MCF 10A (cell line): Measurements from ENCODE around the gene ADSS1. TPM values are rescaled to one million over a fixed set of nuclear protein-coding genes. Genes with fewer than 3 reads are reported as not detected.

ENCODE experiments used
- BruUV-seq: library from RNA; stranded (reverse); fragments of 400-500 nt; replicated peaks from 2 replicates; lab custom pipeline; 2021; lab: Mats Ljungman, UMichigan
- CTCF ChIA-PET: fragments of 300-600 bp; sonication (Branson Sonifier 250); formaldehyde crosslinking; extraction: SDS; loops from one replicate; lab custom pipeline; 2021; ENCODE audit warnings: antibody characterized with exemption, inconsistent platforms; lab: Yijun Ruan, JAX
- POLR2A ChIA-PET: fragments of 300-600, 350-650 bp; sonication (Branson Sonifier 250); formaldehyde crosslinking; extraction: SDS; loops from one replicate; lab custom pipeline; 2020; ENCODE audit warnings: antibody characterized with exemption, inconsistent platforms; lab: Yijun Ruan, JAX
- DNase-seq: peaks from one replicate; pipeline ENCODE4 v3.0.0-alpha.2; 2018; ENCODE audit not compliant: unreplicated experiment
- H3K27ac Mint-ChIP-seq: one replicate; pipeline ENCODE4 v1.8.0; 2022; ENCODE audit warnings: mild to moderate bottlenecking, low read depth, mixed read lengths; ENCODE audit not compliant: unreplicated experiment
- H3K27me3 Mint-ChIP-seq: one replicate; pipeline ENCODE4 v1.8.0; 2022; ENCODE audit warnings: mixed read lengths; ENCODE audit not compliant: insufficient read depth, unreplicated experiment
- H3K36me3 Mint-ChIP-seq: one replicate; pipeline ENCODE4 v1.8.0; 2022; ENCODE audit warnings: mild to moderate bottlenecking, moderate library complexity, mixed read lengths; ENCODE audit not compliant: insufficient read depth, unreplicated experiment
- H3K4me1 Mint-ChIP-seq: one replicate; pipeline ENCODE4 v1.8.0; 2022; ENCODE audit warnings: mixed read lengths; ENCODE audit not compliant: insufficient read depth, unreplicated experiment
- H3K4me3 Mint-ChIP-seq: one replicate; pipeline ENCODE4 v1.8.0; 2022; ENCODE audit warnings: mild to moderate bottlenecking, moderate library complexity, mixed read lengths; ENCODE audit not compliant: unreplicated experiment
- H3K9me3 Mint-ChIP-seq: one replicate; pipeline ENCODE4 v1.8.0; 2022; ENCODE audit warnings: mixed read lengths; ENCODE audit not compliant: unreplicated experiment
- intact Hi-C: fragments of 100-400 bp; cut with micrococcal nuclease; formaldehyde crosslinking; loops from 2 replicates; pipeline ENCODE4 v1.14.1; 2022
- total RNA-seq: library from RNA; stranded (reverse); gene quantifications from 2 replicates; pipeline ENCODE4 v1.2.3, GENCODE V29; 2022
- TF ChIP-seq, protein P1 (sequence below): fragments of 200-600 bp; IDR thresholded peaks from one replicate; pipeline ENCODE4 v1.8.0; 2022; ENCODE audit warnings: antibody characterized with exemption, mild to moderate bottlenecking; ENCODE audit not compliant: unreplicated experiment

The ADSS1 gene
- total RNA-seq, 1 experiment from 2014 or later = 2.9 TPM

DNA sequence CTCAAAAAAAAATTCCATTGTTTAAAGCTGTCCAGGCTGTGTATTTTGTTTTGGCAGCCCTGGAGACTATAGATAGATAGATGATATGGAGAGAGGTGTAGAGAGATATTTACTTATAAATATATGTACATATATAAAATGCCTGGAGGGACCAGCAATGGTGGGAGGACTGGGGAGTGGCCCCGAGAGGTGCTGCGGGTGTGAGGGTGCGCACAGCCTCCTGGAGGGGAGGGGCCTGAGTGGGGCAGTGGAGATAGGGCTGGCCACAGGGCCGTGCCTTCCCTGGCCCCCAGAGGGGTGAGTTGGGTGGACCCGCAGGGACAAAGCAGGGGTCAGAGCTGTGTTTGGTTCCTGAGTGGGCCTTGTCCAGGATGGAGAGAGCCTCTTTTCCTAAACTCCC, 6.5 kb downstream of the ADSS1 start:
- H3K9me3 Mint-ChIP-seq = no peaks in the 10 kb centered on the region
- no peak overlapping the region for H3K4me3 Mint-ChIP-seq
- ChIA-PET POLR2A (interaction anchor here (4.7 kb wide), 1 partner anchor 18 kb away, joined by 24 read pairs; no protein-coding TSS in a partner anchor), CTCF (no interaction called here)
- no TSS peak for BruUV-seq
- H3K27me3 Mint-ChIP-seq = no peaks in the 10 kb centered on the region
- intact Hi-C loops = no loop called here
- DNase-seq = no peak
- TF ChIP-seq, protein P1, sequence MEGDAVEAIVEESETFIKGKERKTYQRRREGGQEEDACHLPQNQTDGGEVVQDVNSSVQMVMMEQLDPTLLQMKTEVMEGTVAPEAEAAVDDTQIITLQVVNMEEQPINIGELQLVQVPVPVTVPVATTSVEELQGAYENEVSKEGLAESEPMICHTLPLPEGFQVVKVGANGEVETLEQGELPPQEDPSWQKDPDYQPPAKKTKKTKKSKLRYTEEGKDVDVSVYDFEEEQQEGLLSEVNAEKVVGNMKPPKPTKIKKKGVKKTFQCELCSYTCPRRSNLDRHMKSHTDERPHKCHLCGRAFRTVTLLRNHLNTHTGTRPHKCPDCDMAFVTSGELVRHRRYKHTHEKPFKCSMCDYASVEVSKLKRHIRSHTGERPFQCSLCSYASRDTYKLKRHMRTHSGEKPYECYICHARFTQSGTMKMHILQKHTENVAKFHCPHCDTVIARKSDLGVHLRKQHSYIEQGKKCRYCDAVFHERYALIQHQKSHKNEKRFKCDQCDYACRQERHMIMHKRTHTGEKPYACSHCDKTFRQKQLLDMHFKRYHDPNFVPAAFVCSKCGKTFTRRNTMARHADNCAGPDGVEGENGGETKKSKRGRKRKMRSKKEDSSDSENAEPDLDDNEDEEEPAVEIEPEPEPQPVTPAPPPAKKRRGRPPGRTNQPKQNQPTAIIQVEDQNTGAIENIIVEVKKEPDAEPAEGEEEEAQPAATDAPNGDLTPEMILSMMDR = no peak
- peaks cover 17% of the 10 kb centered on the region for H3K36me3 Mint-ChIP-seq
- peaks cover 9% of the 10 kb centered on the region for H3K4me1 Mint-ChIP-seq
- H3K27ac Mint-ChIP-seq = no peak overlapping the region

DNA sequence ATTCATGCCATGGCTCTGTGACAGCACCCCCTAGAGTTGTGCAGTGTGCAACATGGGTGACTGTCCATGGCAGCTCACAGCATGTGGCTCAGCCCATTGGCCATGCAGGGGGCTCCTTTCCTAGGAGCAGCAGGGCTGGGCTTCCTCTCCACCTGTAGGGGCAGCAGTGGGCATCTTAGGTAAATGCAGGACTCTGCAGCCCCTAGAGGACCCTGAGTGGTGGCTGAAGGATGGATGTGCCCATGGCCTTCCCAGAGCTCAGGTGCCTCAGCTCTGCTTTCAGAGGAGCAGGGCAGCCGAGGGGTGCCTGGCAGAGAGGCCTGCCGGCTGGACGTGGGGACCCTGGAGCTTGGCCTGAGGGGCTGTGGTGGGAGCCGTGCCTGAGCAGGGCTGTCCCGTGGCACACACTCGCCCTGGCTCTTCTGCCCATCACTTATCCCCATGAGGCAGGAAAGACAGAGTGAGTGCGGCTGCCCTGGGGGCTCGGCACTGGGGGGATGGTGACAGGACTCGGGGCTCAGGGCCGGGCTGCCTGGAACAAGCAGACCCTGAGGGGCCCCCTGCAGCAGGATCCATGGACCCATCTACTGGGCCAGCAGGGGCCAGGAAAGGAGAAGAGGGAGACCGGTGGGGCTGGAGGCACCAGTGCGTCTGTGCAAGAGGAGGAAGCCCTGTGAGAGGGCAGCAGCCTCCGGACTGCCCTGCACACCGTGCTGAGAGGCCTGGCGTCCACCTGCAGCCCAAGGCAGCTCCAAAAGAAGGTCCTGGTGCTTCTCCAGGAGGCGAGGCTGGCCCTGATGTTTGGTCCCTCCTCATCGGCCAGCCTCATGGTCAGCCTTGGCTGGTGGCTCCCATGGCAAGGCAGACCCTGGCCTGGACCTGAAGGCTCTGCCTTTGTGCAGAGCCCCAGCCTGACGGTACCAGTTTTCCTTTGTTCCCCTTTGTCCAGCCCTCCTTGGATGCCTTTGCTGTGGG, 7.6 kb downstream of the ADSS1 start:
- POLR2A ChIA-PET = interaction anchor here (0.6 to 4.7 kb wide), 3 partner anchors 16 to 355 kb away, joined by 3 to 24 read pairs (median 4); partner anchors contain the start of gene SIVA1
- TF ChIP-seq, protein P1 = peak; percentile 21
- Mint-ChIP-seq H3K4me3 (no peak overlapping the region), H3K4me1 (peaks cover 20% of the 10 kb centered on the region), H3K27ac (peak overlapping the region; percentile 78), H3K9me3 (no peaks in the 10 kb centered on the region), H3K36me3 (peaks cover 17% of the 10 kb centered on the region), H3K27me3 (no peaks in the 10 kb centered on the region)
- no peak for DNase-seq
- intact Hi-C loops = loop anchor here (2.0 kb wide), 1 partner anchor 21 kb away; the partner anchor contains the start of gene SIVA1
- CTCF ChIA-PET = interaction anchor here (0.5 to 1.6 kb wide), 5 partner anchors 8 to 359 kb away, joined by 3 to 5 read pairs (median 4); no protein-coding TSS in a partner anchor
- BruUV-seq = no TSS peak

DNA sequence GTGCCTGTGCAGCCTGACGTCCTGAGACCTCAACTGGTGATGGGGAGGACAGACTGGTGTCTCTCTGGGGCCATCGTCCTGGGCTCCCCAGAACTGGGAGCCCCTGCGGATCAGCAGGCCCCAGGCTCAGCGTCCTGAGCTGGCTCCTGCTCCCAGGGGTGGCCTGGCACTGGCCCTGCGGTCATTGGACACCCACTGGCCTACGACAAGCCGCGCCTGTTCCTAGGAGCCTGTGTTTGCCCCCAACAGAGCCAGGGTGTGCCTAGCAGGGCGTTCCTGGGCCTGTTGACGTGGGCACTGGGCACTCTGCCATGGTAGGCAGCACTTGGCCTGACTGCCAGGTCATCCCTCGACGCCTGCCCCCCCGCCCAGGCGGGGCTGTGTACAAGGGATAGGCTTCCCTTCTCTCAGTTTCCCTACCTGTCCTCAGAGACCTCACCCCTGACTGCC, 8.4 kb downstream of the ADSS1 start:
- no TSS peak for BruUV-seq
- CTCF ChIA-PET = interaction anchor here (0.7 to 5.9 kb wide), 4 partner anchors 8 to 24 kb away, joined by 3 to 36 read pairs (median 5); partner anchors contain the start of gene ADSS1
- POLR2A ChIA-PET = interaction anchor here (1.0 to 4.7 kb wide), 2 partner anchors 16 to 20 kb away, joined by 4 to 24 read pairs; partner anchors contain the start of gene SIVA1
- H3K9me3 Mint-ChIP-seq = no peaks in the 10 kb centered on the region
- peak overlapping the region; percentile 78 for H3K27ac Mint-ChIP-seq
- peak; percentile 92 for DNase-seq
- TF ChIP-seq, protein P1 = no peak
- H3K4me3 Mint-ChIP-seq = peak overlapping the region; percentile 49
- peaks cover 21% of the 10 kb centered on the region for H3K4me1 Mint-ChIP-seq
- H3K27me3 Mint-ChIP-seq = no peaks in the 10 kb centered on the region
- intact Hi-C loops = loop anchor here (2.0 kb wide), 1 partner anchor 20 kb away; the partner anchor contains the start of gene SIVA1
- H3K36me3 Mint-ChIP-seq = peaks cover 14% of the 10 kb centered on the region
